HG03103 (cell line): Measurements from ENCODE around the gene SPP2.

Experiments
- ATAC-seq: cut with Tn5 transposase; IDR thresholded peaks from one replicate; pipeline ENCODE4 v1.9.1; 2021; ENCODE audit warnings: low read depth; ENCODE audit not compliant: unreplicated experiment

Gene SPP2

GRCh38 chr2:234091432-234091879 lies 41.0 kb downstream of the SPP2 start:
- ATAC-seq = no peak

GRCh38 chr2:234091883-234092282 lies 41.4 kb downstream of the SPP2 start:
- no peak for ATAC-seq

- ATAC-seq = no peak
These were observed 41.8 kb downstream of the SPP2 start for GRCh38 chr2:234092344-234092743.

- no peak for ATAC-seq
These were observed 44.8 kb downstream of the SPP2 start for GRCh38 chr2:234095301-234095700.

- no peak for ATAC-seq
These were observed 45.7 kb downstream of the SPP2 start for GRCh38 chr2:234096164-234096563.

- ATAC-seq = no peak
These were observed 48.2 kb downstream of the SPP2 start for GRCh38 chr2:234098681-234099080.

DNA sequence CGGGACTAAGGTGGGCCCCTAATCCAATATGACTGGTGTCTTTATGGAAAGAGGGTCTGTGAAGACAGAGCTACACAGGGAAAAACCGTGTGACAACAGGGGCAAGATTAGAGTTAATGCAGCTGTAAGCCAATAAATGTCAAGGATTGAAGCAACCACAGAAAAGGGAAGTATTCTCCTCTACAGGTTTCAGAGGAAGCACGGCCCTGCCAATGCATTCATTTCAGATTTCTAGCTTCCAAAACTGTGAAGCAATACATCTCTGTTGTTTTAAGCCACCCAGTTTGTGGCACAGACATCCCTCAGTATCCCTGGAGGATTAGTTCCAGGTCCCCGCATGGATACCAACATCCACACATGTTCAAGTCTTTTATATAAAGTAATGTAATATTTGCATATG lies 48.8 kb downstream of the SPP2 start:
- no peak for ATAC-seq

DNA sequence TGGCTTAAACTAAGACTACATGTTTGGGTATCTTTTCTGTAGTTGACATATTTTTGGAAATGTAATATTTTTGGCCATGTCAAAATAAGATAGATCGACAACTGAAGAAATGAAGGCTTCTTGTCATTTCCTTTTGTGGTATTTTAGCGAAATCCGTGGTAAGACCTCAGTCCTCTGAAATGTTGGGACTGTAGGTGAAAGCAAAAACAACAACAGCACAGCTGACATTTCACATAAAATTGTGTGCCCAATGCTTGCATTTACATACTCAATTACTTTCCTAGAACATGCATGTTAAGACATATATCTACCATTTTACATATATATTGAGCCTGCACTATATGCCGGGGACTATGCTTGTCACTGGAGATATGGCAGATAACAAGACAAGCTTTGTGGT lies 50.2 kb downstream of the SPP2 start:
- no peak for ATAC-seq

DNA sequence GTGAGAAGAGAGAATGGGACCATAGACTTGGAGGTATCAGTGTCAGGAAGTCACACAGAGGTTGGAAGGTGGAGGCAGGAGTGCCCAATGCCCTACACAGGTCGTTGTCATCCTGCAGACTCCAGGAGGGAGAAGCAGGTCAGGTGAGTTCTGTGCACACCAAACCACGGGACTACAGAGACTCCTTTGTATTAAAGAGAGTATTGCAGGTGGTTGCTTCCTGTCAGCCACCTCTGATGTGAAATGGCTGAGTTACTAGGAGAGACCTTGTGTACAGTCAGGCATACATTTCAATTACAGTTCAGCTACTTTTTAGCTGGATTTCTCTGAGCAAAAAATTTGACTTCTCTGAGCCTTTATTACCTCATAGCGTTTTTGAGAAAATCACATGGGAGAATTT lies 51.6 kb downstream of the SPP2 start:
- no peak for ATAC-seq

GRCh38 chr2:234107861-234108260 lies 57.4 kb downstream of the SPP2 start:
- no peak for ATAC-seq

GRCh38 chr2:234109321-234109720 lies 58.8 kb downstream of the SPP2 start:
- no peak for ATAC-seq

DNA sequence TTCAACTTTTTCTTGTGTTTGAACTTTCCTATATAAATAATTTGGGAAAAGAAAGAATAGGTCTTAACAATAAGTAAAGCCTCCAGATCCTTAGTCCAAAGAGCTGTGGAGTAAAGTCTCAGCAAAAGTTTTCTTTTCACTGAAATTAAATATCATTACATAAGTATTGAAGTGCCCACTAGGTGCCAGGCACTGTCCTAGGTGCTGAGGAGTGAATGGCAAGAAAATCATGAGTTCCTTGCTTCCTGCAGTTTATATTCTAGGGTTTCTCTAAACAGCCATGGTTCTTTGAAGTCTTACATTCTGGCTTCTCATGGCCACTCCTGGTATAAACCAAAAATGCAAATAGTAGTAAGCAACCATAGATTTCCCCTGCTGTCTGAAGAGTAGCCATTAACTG lies 59.7 kb downstream of the SPP2 start:
- ATAC-seq = no peak

DNA sequence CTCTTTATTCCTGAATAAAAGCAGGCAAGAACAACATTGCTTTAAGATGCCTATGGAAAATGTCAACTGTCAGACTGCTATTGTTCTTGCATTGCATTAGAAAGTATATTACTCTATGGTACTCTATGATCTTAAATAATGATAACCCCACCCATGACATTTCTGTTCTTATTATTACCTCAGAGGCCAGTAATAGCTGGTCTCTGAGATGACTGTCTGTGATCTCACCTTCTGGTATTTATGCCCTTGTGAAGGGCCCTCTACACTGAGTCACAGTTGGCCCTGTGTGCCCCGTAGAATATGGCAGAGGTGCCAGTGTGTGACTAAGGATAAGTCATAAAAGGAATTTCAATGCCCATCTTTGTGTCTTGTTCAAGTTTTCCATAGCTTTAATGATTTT lies 61.0 kb downstream of the SPP2 start:
- no peak for ATAC-seq

GRCh38 chr2:234116010-234116409 lies 65.5 kb downstream of the SPP2 start:
- no peak for ATAC-seq

- ATAC-seq = no peak
These were observed 71.5 kb downstream of the SPP2 start for GRCh38 chr2:234121999-234122398.

DNA sequence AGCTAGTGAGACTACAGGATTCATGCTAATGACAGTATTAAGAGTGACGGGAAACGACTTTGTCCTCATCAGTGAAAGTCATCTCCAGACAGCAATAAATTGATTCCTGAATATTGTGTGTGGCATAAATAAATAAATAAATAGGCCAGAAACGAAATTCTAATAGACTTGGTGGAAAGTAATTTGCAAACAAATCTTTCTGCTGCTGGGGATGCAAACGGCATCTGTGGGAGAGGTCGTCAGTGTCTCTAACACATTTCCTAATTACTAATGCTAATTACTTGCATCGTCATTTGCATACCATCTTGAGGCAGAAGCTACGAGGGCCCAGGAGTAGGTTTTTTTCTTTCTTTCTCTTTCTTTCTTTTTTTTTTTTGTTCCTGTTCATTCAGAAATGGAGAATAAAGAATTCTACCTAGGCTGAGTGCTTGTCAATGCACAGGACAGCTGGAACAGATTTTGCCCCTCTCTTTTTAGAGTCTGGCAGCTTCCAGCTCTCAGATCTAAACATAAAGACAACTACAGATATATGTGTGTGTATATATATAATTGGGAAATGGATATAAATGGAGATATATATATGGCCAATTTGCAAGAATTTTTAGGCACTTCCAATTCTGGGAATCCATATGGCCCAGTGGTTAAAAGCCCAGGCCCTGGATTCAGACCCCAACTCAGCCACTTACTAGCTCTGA lies 75.1 kb downstream of the SPP2 start:
- ATAC-seq = no peak

DNA sequence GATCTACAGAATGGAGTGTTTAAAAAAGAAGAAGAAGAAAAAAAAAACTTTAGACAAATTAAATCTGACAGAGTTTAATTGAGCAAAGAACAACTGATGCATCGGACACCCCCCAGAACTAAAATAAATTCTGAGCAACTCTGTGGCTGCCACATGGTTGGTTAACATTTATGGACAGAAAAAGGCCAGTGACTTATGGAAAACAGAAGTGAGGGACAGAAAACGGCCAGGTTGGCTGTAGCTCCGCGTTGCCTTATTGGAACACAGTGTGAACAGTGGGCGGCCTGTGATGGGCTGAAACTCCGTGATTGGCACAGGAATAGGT lies 75.6 kb downstream of the SPP2 start:
- no peak for ATAC-seq
